ENCODE results near the gene SLMAP.

DNA sequence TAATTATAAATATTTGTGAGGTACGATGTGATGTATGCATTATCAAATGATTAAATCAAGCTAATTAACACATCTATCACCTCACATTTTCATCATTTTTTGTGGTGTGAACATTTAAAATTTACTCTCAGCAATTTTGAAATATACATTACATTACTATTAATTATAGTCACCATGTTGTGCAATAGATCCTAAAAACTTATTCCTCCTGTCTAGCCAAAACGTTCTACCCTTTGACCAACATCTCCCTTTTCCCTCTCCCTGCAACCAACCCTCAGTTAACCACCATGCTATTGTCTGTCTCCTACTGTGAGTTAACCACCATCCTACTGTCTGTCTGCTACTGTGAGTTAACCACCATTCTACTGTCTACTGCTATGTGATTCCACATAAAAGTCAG lies 20.7 kb upstream of the SLMAP start:
- TF ChIP-seq, protein P1, sequence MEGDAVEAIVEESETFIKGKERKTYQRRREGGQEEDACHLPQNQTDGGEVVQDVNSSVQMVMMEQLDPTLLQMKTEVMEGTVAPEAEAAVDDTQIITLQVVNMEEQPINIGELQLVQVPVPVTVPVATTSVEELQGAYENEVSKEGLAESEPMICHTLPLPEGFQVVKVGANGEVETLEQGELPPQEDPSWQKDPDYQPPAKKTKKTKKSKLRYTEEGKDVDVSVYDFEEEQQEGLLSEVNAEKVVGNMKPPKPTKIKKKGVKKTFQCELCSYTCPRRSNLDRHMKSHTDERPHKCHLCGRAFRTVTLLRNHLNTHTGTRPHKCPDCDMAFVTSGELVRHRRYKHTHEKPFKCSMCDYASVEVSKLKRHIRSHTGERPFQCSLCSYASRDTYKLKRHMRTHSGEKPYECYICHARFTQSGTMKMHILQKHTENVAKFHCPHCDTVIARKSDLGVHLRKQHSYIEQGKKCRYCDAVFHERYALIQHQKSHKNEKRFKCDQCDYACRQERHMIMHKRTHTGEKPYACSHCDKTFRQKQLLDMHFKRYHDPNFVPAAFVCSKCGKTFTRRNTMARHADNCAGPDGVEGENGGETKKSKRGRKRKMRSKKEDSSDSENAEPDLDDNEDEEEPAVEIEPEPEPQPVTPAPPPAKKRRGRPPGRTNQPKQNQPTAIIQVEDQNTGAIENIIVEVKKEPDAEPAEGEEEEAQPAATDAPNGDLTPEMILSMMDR (IDR thresholded peaks at IDR 0.05): no peak
- no peak for TF ChIP-seq EZH2 (IDR thresholded peaks at IDR 0.05; ENCODE audit: borderline replicate concordance, insufficient read depth, low read depth, low read length, poor library complexity, severe bottlenecking)

Data from B cell (primary cell).